Measurements from ENCODE around the gene CAV1.
A peak's percentile ranks its signal among the peaks of the same experiment; 100 is the strongest.

The CAV1 gene

DNA sequence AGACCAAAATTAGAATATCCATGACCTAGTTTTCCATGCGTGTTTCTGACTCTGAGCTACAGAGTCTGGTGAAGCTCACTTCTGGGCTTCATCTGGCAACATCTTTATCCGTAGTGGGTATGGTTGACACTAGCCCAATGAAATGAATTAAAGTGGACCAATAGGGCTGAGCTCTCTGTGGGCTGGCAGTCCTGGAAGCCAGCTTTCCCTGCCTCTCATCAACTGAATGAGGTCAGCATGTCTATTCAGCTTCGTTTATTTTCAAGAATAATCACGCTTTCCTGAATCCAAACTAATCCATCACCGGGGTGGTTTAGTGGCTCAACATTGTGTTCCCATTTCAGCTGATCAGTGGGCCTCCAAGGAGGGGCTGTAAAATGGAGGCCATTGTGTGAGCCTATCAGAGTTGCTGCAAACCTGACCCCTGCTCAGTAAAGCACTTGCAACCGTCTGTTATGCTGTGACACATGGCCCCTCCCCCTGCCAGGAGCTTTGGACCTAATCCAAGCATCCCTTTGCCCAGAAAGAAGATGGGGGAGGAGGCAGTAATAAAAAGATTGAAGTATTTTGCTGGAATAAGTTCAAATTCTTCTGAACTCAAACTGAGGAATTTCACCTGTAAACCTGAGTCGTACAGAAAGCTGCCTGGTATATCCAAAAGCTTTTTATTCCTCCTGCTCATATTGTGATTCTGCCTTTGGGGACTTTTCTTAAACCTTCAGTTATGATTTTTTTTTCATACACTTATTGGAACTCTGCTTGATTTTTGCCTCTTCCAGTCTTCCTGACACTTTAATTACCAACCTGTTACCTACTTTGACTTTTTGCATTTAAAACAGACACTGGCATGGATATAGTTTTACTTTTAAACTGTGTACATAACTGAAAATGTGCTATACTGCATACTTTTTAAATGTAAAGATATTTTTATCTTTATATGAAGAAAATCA, 35.5 kb downstream of the CAV1 start:
- peak; percentile 48 for DNase-seq

DNA sequence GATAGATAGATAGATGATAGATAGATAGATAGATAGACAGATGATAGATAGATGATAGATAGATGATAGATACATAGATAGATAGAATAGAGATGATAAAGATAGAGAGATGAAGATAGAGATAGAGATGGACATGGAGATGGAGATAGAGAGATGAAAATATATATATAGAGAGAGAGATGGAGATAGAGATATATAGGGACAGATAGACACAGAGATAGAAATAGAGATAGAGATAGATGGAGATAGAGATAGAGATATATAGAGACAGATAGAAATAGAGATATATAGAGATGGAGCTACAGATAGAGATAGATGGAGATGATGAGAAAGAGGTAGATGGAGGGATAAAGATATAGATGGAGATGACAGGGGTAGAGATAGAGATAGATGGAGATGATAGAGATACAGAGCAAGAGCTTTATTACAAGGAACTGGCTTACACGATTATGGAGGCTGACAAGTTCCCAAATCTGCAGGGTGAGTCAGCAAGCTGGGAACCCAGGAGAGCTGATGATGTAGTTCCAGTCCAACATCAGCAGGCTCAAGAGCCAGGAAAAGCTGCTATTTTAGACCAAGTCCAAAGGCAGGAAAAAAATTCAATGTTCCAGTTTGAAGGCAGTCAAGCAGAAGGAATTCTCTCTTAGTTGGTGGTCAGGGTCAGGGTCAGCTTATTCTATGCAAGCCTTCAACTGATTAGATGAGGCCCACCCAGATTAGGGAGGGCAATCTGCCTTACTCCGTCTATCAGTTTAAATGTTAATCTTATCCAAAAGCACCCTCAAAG, 37.1 kb downstream of the CAV1 start:
- no peak for DNase-seq

DNA sequence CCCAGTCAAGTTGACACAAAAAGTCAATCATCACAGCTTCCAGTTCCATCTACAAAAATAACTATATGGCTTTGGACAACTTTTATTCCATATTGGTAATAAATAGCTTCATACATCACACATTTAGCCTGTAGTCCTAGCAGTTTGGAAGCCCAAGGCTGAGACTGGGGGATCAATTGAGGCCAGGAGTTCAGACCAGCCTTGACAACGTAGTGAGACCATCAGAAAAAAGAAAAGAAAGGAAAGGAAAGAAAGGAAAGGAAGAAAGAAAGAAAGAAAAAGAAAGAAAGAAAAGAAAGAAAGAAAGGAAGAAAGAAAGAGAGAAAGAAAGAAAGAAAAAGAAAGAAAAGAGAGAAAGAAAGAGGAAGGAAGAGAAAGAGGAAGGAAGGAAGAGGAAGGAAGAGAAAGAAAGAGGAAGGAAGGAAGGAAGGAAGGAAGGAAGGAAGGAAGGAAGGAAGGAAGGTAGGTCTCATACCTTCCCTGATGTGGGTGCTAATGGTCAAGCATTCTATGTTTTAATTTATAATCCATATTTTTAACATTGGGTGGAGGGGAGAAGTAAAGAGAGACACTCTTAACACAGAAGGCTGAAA, 37.8 kb downstream of the CAV1 start:
- no peak for DNase-seq

DNA sequence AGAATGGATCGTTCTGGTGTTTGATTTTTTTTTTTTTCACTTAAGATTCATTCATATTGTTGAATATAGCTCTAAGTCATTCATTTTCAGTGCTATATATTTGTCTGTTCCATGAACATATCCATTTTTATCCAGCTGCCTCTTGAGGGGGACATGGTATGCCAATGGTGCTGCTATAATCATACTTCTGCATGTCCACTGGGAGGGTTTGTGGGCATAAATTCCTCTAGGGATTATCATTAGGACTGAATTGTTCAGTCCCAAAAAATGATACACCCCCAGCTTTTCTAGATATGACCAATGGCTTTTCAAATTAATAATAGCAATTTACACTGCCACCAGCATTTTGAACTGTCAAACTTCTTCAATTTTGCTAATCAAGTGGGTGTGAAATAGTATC, 41.1 kb downstream of the CAV1 start:
- no peak for DNase-seq

DNA sequence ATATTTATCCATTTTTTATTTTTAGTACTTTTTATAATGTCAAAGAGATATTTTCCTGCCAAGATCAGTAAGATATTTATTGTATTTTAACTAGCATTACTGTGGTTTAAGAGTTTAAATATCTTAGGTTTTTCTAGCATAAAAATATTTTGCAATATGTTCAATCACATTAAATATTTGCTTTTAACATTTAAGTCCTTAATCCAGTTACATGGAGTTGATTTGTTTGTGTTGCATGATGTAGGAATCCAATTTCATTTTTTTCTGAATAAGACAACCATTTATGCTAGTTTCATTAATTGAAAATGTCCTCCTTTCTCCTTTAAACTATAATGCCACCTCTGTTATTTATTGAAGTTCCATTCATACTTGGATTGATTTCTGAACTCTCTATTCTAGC, 41.8 kb downstream of the CAV1 start:
- DNase-seq: no peak

DNA sequence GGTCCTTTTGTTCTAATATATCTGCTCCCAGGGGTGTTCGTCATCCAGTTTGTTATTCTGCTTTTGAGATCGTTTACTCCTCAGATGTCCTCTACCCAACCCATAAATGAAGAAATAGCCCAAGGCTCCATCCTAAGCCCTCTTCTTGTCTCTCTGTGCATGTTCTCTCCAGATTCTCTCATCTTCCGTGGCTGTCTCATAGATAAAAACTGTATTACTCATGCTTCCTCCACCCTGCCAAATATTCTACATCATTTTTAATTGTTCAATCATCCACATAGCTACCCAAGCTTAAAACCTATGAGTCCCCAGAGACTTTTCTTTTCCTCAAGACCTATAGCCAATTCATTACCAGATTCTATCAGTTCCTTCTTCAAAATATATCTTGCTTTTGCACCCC, 44.9 kb downstream of the CAV1 start:
- no peak for DNase-seq

DNA sequence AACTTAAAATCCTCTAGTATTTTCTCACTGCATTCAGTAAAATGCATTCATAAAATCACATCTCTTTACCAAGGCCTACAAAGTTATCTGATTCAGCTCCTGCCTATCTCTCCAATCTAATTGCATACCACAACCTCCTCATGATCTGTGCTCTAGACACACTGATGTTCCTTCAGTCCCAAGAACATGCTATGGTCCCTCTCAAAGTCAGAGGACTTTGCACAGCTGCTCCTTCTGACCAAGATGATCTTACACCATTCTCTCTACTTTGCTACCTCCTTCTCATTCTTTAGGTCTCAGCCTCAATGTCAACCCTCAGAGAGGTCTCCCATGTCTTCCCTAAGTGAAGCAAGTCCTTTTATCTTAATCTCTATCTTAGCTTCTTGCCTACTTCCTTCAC, 45.5 kb downstream of the CAV1 start:
- no peak for DNase-seq

DNA sequence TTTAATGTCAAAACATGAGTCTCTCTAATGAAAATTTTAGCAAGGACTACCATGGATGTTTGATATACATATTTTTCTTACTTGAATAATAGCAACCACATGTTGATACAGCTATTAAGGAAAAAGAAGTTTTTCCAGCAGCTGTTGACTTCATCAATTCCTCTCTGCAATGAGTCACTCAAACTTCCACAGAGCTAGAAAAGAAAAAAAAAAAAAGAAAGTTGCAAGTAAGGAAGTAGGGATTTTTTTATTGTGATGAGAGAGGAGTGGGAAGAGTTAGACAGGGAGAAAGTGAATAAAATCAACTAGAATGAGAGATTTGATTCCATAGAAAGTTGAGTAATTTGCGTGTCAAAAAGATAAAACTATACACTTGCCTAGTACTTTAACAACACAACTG, 46.2 kb downstream of the CAV1 start:
- no peak for DNase-seq

DNA sequence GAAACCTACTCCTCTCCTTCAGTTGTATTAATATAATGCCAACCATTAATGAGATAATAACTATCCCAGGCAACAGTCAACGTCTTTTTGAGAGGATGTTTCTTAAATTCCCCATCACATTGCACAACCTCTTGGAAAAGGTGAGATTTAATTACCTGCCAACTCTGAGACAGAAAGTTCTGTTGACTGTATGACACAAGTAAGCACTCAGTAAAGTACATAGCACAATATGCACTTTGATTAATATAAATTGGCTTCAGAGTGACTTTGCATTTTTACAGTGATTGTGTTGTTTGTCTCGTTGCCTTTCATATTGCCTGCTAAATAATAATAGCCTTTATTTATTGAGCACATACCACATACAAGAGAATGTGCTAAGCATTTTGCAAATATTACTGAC, 46.7 kb downstream of the CAV1 start:
- DNase-seq: no peak

DNA sequence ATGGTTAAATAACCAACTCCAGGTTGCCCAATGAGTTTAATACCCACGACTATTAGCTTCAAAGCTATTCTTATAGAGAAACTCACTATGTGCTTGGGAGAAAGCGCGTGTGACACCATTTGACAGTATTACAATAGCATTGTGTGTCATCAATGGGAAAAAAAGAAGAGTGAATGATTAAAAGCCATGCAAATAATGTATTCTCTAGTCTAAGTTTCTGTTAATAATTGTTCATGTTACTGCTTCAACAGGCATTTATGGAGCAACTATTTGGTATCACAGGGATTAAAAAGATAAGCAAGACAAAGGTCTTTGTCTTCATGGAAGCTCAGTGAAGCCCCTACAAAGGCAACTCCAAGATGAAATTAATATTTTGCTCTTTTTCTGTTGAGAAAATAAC, 47.2 kb downstream of the CAV1 start:
- DNase-seq: no peak

DNA sequence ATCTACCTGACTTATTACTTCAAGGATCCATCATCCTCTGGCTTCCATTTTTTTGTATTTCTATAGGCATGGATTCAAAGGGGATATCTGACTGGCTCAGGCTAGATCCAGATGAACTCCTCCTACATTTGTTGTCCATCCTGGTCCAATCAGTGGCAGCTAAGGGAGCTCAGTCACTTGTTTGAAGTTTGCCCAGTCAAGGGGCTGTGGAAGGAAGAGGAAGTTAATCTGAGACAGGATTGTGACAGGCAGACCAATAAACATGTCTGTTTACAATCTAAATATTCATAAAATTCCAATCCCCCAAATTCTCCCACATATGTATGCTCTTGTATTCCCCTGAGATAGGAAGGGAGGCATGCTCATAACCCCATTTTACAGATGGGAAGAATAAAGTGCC, 48.7 kb downstream of the CAV1 start:
- no peak for DNase-seq

DNA sequence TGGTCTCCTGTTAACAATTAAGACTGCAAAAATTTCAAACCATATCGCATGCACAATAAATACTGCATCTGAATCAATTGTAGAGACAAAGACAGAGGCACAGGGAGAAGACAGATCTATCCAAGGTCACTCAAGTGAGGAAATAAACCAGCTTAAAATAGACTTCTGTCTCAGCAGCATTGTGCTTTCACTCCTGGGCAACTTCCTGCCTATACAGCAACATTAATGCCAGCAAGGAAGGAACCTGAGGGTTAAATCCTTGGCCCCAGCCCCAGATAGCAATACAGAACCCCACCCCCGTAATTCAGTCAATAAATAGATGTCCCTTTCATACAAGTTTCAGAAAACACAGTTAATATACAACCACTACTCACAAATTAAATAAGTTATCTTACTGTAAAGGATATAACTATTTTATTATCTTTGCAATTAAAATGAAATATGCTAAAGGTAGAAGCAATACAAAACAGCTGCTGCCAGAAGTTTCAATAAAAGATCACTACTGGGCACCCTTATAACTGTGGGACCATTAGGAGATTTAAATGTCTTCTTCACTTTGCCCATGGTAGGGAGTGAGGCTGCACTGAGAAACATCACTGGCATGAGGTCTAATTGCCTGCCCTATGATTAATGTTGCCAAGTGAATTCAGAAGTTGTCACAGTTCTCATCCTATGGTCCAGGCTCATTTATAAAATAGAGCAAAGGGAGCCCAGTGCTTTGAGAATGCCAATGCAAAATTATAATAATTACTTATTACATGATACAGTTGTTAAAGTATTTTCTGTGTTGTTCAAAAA, 49.4 kb downstream of the CAV1 start:
- no peak for DNase-seq

DNA sequence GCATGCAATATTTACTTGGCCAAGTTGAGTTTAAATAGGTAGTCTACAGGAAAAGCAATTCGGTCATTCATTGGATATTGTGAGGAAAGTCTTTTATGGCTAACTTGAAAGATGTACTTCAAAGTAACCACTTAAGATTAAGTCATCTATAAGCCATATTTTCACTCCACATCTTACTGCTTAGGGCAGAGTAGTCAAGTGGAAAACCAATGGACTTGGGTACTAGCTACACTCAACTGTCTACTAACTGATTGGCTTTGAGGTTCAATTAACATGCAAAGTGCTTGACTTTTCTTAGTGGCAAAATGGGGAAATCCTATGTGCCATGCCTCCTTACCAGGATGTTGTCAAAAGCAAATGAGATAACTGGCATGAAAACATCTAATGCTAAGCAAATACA, 51.0 kb downstream of the CAV1 start:
- no peak for DNase-seq

DNA sequence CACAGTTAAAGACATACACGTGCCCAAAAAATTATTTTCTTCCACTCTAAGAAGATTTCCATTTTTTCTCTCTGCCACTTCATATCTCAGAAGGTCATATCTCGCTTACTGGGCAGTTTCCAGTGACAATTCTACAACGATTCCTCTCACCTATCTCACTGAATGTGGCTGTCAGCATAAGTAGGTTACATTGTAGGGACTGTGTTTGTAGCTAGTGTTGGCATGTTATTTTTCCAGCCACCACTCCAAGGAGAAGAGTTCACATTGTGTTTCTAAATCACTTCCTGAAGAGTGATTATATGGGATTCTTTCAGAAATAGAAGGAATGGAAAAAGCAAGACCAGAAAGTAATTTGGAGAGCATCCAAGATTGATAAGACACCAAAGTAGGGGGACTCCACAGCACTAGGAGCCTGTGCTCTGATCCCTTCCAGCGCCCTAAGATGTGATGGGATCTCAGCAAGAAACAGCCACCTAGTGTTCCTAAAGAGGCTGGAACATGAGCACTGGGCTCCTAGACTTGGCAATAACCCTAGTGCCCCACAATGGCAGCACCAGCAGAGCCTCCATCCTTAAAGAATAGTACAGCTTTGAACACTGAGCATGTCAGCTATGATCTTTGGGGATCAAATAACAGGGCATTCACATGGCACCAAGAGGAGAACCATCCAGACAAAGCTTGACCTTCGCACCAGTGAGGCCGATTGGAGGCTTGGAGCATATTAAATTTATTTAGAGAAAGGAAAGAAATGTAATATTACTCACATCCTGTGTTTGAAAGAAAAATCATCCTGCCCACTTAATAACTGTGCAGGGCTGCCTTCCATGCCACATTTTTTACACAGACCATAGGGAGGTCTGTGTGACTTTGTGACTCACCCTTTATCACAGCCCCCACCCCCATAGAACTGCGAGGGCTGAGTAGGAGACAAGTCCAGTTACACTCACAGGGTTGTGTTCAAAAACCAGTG, 51.8 kb downstream of the CAV1 start:
- no peak for DNase-seq

DNA sequence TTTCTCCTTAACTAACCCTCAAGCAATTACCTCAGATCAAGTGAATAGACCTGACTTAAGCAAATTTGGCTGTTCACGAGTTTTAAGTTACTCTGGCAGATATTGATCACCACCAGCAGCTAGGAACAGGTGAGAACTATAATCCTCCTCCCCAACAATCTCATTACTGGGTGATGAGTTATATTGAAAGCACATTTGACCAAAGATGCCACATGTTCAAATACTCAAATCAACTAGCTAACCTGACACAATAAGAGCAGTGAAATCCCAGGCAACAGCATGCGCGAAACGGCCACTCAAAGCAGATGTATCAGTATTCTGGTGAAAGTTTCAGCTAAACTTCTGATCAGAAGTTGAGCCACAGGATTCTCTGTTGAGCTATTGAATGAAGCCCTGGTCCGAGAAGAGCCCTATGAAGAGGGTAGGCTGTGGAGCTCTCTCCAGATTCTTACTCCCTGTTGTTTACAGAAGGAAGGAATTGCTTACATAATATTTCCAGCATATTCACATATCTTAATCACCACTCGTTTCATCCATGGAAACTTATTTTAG, 52.6 kb downstream of the CAV1 start:
- DNase-seq: no peak

DNA sequence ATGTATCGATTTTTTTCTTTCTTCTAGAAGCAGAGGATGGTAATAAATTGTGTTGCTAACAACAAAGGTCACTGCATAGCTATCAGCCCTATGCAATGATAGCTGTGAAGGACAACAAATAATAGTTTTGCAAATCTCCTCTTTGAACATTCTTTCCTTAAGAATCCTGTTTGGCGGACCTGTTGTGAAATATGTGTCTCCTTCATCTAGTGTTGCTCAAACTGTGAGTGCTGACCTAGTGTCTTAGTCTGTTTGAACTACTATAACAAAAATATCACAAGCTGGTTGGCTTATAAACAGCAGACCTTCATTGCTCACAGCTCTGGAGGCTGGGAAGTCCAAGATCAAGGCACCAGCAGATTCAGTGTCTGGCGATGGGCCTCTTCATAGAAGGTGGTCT, 53.7 kb downstream of the CAV1 start:
- DNase-seq: no peak

DNA sequence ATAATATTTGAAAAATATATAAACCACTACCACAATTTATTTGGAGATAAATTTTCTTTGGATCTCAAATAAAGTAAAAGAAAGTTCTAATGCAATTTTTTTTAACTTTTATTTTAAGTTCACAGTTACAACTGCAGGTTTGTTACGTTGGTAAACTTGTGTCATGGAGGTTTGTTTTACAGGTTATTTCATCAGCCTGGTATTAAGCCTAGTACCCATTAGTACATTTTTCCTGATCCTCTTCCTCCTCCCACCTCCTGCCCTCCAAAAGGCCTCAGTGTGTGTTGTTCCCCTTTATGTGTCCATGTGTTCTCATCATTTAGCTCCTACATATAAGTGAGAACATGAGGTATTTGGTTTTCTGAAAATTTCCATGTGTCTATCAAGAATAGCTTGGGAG, 54.5 kb downstream of the CAV1 start:
- DNase-seq: no peak

DNA sequence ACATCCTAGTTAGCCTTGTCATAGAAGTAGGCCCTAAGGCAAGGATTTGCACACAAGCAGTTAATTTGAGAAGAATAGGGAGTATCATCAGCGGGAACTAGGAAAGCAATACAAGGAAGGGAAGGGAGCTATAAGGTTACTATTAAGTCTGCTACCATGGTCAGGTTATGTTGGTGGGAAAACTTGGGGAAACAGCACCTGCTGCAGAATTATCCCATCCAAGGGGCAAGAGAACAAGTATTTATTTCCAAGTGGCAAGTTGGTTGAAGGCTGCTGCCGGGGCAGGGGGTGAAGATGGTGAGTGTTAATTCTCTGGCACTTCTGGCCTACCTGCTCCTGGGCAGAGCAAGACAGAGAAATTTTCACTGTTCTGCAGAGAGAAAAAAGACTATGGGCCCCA, 55.0 kb downstream of the CAV1 start:
- DNase-seq: no peak

DNA sequence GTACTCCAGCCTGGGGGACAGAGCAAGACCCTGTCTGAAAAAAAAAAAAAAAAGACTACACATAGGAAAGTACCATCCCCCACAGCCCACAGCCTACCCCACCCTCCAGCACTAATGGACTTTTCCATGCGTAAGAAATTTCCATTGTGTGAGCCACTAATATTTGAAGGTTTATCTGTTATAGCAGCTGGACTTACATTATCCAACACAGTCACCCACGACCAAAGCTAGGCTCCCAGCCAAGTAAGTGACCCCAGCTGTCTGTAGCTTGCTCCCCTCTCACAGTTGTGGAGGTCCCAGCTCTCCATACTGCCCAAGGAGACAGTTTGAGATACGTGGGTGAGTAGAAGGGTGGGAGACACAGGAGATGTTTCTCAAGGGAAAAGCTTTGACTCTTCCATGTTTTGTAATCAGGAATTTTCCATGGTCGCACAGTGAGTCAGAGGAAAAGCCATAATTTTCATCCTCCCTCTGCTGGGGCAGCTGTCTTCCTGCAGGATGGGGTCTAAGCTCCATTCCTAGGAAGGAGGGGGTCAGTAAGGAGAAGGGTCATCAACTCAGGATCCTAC, 57.4 kb downstream of the CAV1 start:
- no peak for DNase-seq

DNA sequence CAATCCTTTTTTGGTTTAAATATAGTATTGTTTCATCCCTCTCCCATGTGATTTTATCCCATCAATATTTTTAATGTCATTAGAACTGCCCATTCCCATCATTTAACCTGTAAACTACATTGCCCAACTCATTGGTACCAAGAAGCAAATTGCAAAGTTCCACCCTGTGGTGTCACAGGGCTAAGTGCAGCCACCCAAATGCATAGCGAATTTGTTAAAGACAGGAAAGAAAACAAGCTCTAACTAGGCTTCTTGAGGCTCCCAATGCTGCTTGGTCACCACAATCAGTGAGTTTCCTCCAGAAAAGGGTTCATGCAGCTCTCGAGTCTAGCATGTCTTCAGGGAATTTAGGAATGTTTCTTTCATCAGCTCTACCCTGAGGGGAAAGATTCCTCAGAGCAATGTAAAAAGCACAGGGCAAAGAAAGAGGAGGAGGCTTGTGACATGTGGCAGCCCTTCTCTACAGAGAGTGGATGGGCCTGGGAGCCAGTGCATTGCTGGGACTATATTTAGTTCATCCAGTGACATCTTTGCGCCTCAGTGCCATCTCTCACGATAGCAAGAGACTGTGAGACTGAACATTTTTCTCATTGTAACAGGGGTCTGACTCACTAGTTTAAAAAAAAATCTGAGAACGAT, 58.1 kb downstream of the CAV1 start:
- DNase-seq: no peak

DNA sequence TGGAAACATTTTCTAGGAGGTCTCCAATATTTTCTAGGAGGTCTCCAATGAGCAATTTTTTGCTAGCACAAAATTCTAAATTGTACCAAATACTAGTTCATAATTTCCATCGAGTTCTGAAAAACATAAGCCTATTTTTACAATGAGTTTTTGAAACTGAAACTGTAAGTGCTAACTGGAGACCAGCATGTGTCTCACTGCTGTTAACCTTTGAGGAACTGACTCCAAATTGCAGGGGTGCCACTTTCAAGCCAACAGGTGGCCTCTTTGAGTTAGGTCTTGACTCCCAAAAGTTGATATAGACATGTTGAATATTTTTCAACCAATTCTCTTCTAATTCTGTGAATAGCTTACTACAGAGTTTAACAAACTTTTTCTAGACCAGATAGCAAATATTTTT, 58.8 kb downstream of the CAV1 start:
- DNase-seq: no peak
